NCI-H82 treated with DMSO at 0.1 percent for 48 hours (cell line): ENCODE results near the gene COL5A1.
"Not testable (repeated sequence)": the region's sequence is repeated elsewhere in the genome, so short reads cannot be mapped to it uniquely, and the experiment has no call there.

ENCODE experiments used
- DNase-seq: peaks from one replicate; lab custom pipeline; 2025; ENCODE audit not compliant: unreplicated experiment; lab: John Stamatoyannopoulos, UW

The COL5A1 gene

DNA sequence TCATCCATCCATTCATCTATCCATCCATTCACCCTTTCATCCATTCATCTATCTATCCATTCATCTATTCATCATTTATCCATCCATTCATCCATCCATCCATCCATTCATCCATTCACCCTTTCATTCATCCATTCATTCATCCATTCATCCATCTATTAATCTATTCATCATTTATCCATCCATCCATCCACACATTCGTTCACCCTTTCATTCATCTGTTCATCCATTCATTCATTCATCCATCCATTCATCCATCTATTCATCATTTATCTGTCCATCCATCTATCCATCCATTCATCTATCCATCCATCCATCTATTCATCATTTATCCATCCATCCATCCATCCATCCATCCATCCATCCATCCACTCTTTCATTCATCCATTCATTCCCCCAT lies 205.1 kb downstream of the COL5A1 start:
- DNase-seq, result no peak

DNA sequence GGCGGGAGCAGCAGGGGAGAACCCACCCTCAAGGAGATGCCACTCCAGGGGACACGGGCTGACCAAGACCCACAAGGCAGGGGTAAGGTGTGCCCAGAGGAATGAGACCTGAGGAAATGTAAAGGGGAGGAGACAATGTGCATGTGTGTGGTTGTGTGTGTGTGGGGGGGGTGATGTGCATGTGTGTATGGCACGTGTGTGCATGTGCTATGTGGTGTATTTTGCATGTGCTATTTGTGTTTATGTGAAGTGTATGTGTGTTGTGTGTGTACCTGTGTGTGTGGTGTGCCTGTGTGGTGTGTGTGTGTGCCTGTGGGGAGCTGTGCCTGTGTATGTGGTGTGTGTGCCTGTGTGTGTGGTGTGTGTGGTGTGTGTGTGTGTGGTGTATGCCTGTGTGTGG lies 205.5 kb downstream of the COL5A1 start:
- no peak for DNase-seq

- no peak for DNase-seq
Observed at GRCh38 chr9:134847752-134848432, 206.3 kb downstream of the COL5A1 start.

GRCh38 chr9:134848504-134848903 lies 206.9 kb downstream of the COL5A1 start:
- DNase-seq, result no peak

GRCh38 chr9:134850611-134851010 lies 209.0 kb downstream of the COL5A1 start:
- DNase-seq, result no peak

DNA sequence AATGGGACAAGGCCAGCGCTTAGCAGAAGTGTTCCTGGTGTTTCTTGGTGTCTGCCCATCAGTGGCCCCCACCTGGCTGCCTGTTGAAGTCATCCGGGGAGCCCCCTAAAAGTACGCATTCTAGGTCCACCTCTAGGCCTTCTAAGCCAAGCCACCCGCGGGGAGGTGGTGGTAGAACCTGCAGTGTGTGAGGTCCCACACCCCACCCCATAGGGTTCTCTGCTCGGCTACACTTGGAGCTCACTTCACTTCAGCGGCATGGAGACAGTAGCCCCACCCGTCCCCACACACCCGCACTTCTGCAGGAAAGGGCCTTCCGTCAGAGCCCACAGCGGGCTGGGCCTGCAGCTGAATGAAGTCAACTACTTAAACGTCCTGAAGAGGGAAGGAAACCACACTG lies 209.4 kb downstream of the COL5A1 start:
- DNase-seq, result no peak

- no peak for DNase-seq
Observed at GRCh38 chr9:134852906-134853654, 211.5 kb downstream of the COL5A1 start.

GRCh38 chr9:134853893-134854292 lies 212.3 kb downstream of the COL5A1 start:
- DNase-seq, result no peak

DNA sequence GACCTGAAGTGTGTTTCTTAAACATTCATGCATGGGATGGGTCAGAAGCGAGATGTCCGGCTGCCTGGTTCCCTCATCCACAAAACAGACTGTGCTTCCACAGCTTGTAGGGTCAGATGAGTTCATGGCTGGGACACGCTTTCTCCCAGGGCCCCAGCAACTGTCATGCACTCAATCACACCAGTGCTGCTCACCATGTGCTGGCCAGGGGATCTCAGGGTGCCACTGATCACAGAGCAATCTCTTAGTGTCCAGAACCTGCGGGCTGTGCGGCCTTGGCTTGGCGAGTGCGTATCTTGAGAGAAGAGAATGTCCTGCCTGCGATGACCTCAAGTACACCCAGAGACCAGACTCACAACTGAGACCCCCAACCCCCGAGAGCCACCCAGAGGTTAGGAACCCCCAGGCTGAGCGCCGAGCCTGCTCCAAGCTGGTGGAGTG lies 213.0 kb downstream of the COL5A1 start:
- DNase-seq, result no peak

- DNase-seq, result no peak
Observed at GRCh38 chr9:134855231-134855899, 213.8 kb downstream of the COL5A1 start.

GRCh38 chr9:134855900-134856377 lies 214.3 kb downstream of the COL5A1 start:
- no peak for DNase-seq

DNA sequence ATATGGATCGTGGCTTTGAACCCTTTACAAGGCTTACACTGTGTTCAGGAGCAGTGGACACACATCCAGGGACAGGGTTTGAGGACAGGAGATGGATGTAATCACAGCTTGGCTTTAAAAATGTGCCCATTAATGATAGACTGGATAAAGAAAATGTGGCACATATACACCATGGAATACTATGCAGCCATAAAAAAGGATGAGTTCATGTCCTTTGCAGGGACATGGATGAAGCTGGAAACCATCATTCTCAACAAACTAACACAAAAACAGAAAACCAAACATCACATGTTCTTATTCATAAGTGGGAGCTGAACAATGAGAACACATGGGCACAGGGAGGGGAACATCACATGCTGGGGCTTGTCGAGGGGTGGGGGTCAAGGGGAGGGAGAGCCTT lies 215.8 kb downstream of the COL5A1 start:
- not testable (repeated sequence) for DNase-seq

DNA sequence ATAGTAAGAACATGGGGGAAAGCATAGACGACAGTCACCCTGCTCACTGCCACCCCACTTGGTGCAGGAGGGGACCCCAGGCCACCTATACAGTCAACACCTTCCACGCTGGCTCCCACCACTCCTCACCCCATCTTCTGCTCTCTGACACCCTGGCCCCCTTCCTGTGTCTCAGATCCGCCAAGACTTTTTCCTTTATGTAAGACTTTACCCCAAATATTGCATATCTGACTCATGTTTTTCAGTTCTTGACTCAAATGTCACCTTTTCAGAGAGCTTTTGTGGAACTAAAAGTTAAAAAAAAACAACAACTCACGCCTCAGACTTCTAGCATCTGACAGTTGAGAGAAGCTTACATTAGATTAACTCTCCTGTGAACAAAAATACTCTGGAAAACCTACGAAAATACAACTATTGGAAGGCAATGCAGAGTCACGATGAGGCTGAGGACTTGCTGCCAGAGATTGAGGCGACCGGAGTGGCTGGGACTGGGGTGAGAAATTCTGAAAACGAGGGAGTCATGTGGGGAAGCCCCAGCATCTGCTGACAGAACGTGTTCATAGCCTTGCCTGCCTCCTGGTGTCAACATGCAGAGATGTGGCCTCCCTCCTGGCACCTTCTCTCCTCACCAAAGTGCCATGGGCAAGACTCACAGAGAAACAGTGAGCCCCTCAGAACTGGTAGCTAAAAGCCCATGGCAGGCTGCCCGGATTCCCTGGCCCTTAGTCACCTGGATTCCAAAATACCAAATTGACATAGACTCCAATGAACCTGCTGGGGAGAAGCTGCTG lies 216.6 kb downstream of the COL5A1 start:
- DNase-seq, result no peak

DNA sequence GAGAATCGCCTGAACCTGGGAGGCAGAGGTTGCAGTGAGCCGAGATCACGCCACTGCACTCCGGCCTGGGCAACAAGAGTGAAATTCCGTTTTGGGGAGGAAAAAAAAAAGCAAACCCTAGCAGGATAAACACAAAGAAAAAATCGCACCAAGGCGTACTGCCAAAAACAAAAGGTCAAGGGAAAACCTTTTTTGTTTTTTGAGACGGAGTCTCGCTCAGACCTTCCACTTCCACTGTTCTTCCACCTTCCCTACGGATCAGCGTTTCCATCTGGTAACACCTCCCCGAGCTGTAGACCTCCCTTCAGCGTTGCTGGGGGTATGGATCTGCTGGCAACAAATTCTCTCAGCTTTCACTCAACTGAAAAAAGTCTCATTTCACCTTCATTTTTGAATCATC lies 218.9 kb downstream of the COL5A1 start:
- no peak for DNase-seq

- no peak for DNase-seq
Observed at GRCh38 chr9:134861595-134862334, 220.2 kb downstream of the COL5A1 start.

- DNase-seq, result no peak
Observed at GRCh38 chr9:134863306-134863902, 221.8 kb downstream of the COL5A1 start.

GRCh38 chr9:134863941-134864820 lies 222.6 kb downstream of the COL5A1 start:
- no peak for DNase-seq

GRCh38 chr9:134864821-134865190 lies 223.2 kb downstream of the COL5A1 start:
- no peak for DNase-seq
